Lower lobe of right lung (tissue), 2 donors: ENCODE data around the gene PRDM11. TPM values are rescaled to one million over a fixed set of nuclear protein-coding genes. Genes with fewer than 3 reads are reported as not detected.

Experiments
- ATAC-seq, 2 donors: fragments of 200-7000 bp; cut with Tn5 transposase; one replicate each; pipeline ENCODE4 v1.9.1; 2020 to 2022; ENCODE audit warnings: mild to moderate bottlenecking in 2 of 2, moderate library complexity in 2 of 2
- DNase-seq: peaks from one replicate; pipeline ENCODE4 v3.0.0-alpha.2; 2020
- H3K27ac ChIP-seq: fragments of 200-600 bp; one replicate; pipeline ENCODE4 v1.8.0; 2022
- H3K27me3 ChIP-seq: fragments of 200-600 bp; one replicate; pipeline ENCODE4 v1.8.0; 2022; ENCODE audit warnings: low read depth
- H3K36me3 ChIP-seq: fragments of 200-600 bp; one replicate; pipeline ENCODE4 v1.8.0; 2022; ENCODE audit warnings: mild to moderate bottlenecking
- H3K4me1 ChIP-seq: fragments of 200-600 bp; one replicate; pipeline ENCODE4 v1.8.0; 2022
- H3K4me3 ChIP-seq: fragments of 200-600 bp; one replicate; pipeline ENCODE4 v1.8.0; 2022; ENCODE audit warnings: mild to moderate bottlenecking
- H3K9me3 ChIP-seq: fragments of 200-600 bp; one replicate; pipeline ENCODE4 v1.8.0; 2022
- intact Hi-C: fragments of 100-400 bp; cut with DNase I; formaldehyde crosslinking; loops from one replicate; pipeline ENCODE4 v1.11.0; 2022
- total RNA-seq: library from RNA; stranded (reverse); fragmentation: NEBNext Ultra II Directional; extraction: Animal tissue kit (Norgen Biotek cat#: 25700); gene quantifications from one replicate; pipeline ENCODE4 v1.2.1, GENCODE V29; 2021
- TF ChIP-seq, protein P1 (sequence below): fragments of 200-600 bp; IDR thresholded peaks from one replicate; pipeline ENCODE4 v1.8.0; 2022; ENCODE audit warnings: antibody characterized with exemption, mild to moderate bottlenecking
- donor health status: DM: no; HTN: yes; CAD: no; lungs with severe emphysema.

Gene PRDM11
- total RNA-seq, 1 donor from 2014 or later: 15.1 TPM

DNA sequence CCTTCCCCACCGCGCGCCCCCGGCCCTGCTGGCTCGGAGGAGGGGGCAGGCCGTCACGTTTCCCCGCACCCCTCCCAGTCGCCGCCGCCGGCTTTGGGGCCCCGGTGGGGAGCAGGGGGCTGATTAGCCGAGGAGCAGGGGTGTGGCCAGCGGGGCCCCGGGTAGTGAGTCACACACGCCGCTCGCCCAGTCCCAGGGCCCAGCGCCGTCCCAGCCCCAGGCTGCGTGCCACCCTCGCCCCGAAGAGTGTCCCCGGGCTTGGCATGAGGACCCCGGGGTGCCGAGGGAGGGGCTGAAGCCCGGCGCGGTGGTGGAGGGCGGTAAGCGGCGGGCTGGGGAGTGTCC lies 34.4 kb downstream of the PRDM11 start:
- no peaks in the 10 kb centered on the region for H3K9me3 ChIP-seq
- intact Hi-C loops: no loop called here
- peaks cover 8% of the 10 kb centered on the region for H3K36me3 ChIP-seq
- H3K27ac ChIP-seq: peak overlapping the region; percentile 93
- peaks cover 14% of the 10 kb centered on the region for H3K4me1 ChIP-seq
- peak overlapping the region; percentile 59 for H3K4me3 ChIP-seq
- ATAC-seq: peak; percentile 91 to 94
- peak; percentile 84 for DNase-seq
- no peaks in the 10 kb centered on the region for H3K27me3 ChIP-seq
- TF ChIP-seq, protein P1, sequence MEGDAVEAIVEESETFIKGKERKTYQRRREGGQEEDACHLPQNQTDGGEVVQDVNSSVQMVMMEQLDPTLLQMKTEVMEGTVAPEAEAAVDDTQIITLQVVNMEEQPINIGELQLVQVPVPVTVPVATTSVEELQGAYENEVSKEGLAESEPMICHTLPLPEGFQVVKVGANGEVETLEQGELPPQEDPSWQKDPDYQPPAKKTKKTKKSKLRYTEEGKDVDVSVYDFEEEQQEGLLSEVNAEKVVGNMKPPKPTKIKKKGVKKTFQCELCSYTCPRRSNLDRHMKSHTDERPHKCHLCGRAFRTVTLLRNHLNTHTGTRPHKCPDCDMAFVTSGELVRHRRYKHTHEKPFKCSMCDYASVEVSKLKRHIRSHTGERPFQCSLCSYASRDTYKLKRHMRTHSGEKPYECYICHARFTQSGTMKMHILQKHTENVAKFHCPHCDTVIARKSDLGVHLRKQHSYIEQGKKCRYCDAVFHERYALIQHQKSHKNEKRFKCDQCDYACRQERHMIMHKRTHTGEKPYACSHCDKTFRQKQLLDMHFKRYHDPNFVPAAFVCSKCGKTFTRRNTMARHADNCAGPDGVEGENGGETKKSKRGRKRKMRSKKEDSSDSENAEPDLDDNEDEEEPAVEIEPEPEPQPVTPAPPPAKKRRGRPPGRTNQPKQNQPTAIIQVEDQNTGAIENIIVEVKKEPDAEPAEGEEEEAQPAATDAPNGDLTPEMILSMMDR: no peak

DNA sequence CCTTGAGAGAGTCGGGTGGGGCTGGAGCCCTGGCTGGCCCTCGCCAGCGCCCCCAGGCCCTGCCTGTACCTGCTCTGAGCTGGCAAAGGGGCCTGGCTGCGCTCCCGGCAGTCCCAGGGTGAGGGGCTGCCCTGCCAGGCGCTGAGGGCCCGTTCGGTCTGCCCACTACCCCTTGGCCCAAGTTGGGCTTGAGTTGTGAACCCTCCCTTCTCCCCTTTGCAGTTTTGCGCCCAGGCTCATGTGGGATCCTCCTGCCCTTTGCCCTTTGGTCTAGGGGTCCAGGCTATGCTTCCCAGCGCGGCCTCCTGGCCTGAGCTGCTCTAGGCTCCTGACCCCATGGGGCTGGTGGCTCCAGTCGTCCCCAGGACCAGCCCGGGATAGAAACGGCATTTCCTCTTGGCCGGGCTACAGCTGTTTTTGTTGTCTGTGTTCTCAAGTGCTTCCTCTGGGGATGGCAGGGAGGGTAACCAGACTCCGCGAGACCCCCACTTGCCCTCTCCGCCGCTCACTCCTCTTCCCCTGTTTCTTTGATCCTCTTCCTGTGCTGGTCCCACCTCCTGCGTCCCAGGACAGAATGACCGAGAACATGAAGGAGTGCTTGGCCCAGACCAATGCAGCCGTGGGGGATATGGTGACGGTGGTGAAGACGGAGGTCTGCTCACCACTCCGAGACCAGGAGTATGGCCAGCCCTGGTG lies 34.9 kb downstream of the PRDM11 start:
- no peak for DNase-seq
- ATAC-seq: peak; percentile 2 to 53
- Histone ChIP-seq H3K27me3 (no peaks in the 10 kb centered on the region), H3K36me3 (peaks cover 8% of the 10 kb centered on the region), H3K4me1 (peaks cover 14% of the 10 kb centered on the region), H3K27ac (peak overlapping the region; percentile 93), H3K4me3 (peak overlapping the region; percentile 59), H3K9me3 (no peaks in the 10 kb centered on the region)
- intact Hi-C loops: no loop called here
- TF ChIP-seq, protein P1: no peak

DNA sequence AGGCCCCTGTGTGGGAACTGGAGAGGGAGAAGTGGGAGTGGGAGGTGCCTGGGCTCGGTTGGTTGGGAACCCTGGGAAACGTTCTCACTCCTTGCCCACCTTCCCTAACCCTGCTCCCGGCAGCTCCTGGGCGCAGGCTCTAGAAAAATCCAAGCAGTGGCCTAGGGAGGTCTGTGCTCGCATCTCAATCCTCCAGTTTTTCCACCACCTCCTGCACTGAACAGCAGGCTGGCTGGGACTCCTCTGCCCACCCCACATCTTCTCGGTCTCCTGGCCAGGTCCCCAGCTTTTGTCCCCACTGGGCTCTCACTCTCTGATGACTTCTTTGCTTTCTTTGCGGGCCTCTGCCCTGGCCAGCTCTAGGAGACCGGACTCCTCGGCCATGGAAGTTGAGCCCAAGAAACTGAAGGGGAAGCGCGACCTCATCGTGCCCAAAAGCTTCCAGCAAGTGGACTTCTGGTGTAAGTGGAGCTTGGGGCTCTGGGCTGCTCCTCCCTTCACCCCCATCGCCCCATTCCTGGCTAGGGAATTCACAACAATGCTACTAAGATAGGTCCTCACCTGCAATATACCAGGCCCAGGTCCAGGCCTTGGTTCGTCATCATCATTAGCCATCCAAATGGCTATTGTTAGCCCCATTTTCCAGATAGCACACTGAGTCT lies 35.6 kb downstream of the PRDM11 start:
- intact Hi-C loops: no loop called here
- peaks cover 13% of the 10 kb centered on the region for H3K36me3 ChIP-seq
- DNase-seq (no peak), ATAC-seq (no peak)
- H3K9me3 ChIP-seq: no peaks in the 10 kb centered on the region
- peaks cover 14% of the 10 kb centered on the region for H3K4me1 ChIP-seq
- peak overlapping the region; percentile 59 for H3K4me3 ChIP-seq
- H3K27ac ChIP-seq: peak overlapping the region; percentile 93
- H3K27me3 ChIP-seq: no peaks in the 10 kb centered on the region
- TF ChIP-seq, protein P1: no peak

DNA sequence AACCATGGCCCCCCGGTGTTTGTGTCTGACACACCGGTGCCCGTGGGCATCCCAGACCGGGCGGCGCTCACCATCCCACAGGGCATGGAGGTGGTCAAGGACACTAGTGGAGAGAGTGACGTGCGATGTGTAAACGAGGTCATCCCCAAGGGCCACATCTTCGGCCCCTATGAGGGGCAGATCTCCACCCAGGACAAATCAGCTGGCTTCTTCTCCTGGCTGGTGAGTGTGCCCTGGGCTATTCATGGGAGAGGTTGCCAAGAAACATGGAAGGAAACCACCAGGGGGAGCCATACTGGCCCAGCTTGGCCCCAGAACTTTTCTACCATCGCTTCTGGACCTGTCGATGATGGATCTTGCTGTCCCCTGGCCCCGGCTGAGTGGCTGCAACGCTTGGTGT lies 36.5 kb downstream of the PRDM11 start:
- Histone ChIP-seq H3K4me1 (peaks cover 14% of the 10 kb centered on the region), H3K4me3 (no peak overlapping the region), H3K27me3 (no peaks in the 10 kb centered on the region), H3K27ac (no peak overlapping the region), H3K36me3 (peaks cover 16% of the 10 kb centered on the region), H3K9me3 (no peaks in the 10 kb centered on the region)
- ATAC-seq: no peak
- no peak for DNase-seq
- TF ChIP-seq, protein P1: peak; percentile 58
- intact Hi-C loops: no loop called here

DNA sequence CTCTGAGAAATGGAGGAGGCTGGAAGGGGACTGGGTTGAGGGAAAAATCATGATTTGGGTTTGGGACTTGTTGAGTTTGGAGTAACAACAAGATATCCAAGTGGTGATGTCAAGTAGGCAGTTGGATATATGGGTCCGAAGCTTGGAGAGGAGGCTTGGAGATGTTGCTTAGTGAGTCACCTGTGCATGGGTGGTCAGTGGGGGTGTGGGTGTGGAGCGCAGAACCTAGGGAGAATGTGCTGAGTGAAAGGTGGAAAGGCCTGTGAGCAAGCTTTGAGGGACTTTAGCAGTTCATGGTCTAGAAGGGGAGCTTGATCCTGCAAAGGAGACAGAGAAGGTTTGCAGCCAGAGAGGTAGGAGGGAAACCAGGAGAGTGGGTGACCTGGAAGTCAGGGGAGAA lies 38.2 kb downstream of the PRDM11 start:
- TF ChIP-seq, protein P1: no peak
- DNase-seq (no peak), ATAC-seq (no peak)
- Histone ChIP-seq H3K27ac (no peak overlapping the region), H3K4me3 (no peak overlapping the region), H3K27me3 (no peaks in the 10 kb centered on the region), H3K36me3 (peaks cover 30% of the 10 kb centered on the region), H3K4me1 (peaks cover 12% of the 10 kb centered on the region), H3K9me3 (no peaks in the 10 kb centered on the region)
- intact Hi-C loops: no loop called here
